Panc1 (cell line): ENCODE results near the gene FAM98C. TPM values are rescaled to one million over a fixed set of nuclear protein-coding genes. Genes with fewer than 3 reads are reported as not detected.

ENCODE experiments used
- ATAC-seq: fragments of 200-7000 bp; cut with Tn5 transposase; 2 replicates; pipeline ENCODE4 v1.9.1; 2020; ENCODE audit warnings: mild to moderate bottlenecking, moderate library complexity
- BruUV-seq: library from RNA; stranded (reverse); fragments of 400-500 nt; replicated peaks from 2 replicates; lab custom pipeline; 2021; lab: Mats Ljungman, UMichigan
- CTCF ChIA-PET: fragments of 300-600 bp; sonication (Branson Sonifier 250); formaldehyde crosslinking; loops from one replicate; lab custom pipeline; 2022; ENCODE audit warnings: antibody characterized with exemption; lab: Charles Lee
- POLR2A ChIA-PET: fragments of 300-600 bp; sonication (Branson Sonifier 250); formaldehyde crosslinking; loops from one replicate; lab custom pipeline; 2022; ENCODE audit warnings: antibody characterized with exemption; lab: Charles Lee
- DNase-seq: peaks from one replicate; pipeline ENCODE4 v3.0.0-alpha.2; 2010; ENCODE audit warnings: low read depth, low spot score
- H3K27ac ChIP-seq: 2 replicates; pipeline ENCODE4 v1.5.1; 2011; ENCODE audit warnings: mild to moderate bottlenecking, low read length, inconsistent platforms
- H3K27me3 ChIP-seq: fragments of 200-500 bp; sonication (Bioruptor generic); 2 replicates; pipeline ENCODE4 v1.6.0; 2014; ENCODE audit warnings: low read length, inconsistent platforms; ENCODE audit not compliant: control insufficient read depth, insufficient read depth
- H3K36me3 ChIP-seq: fragments of 200-500 bp; sonication (Bioruptor generic); 2 replicates; pipeline ENCODE4 v1.5.1; 2014; ENCODE audit warnings: inconsistent platforms, mild to moderate bottlenecking, low read length, moderate library complexity; ENCODE audit not compliant: control insufficient read depth, insufficient read depth
- H3K4me1 ChIP-seq: 2 replicates; pipeline ENCODE4 v1.5.1; 2011; ENCODE audit warnings: inconsistent platforms, mild to moderate bottlenecking, low read length, moderate library complexity; ENCODE audit not compliant: control insufficient read depth, insufficient read depth
- H3K4me3 ChIP-seq, 2 experiments: 2 replicates each; pipeline ENCODE4 v1.5.1; 2011 to 2012; ENCODE audit warnings: low read depth in 2 of 2, low read length in 2 of 2, mild to moderate bottlenecking in 2 of 2, inconsistent platforms in 1 of 2, moderate library complexity in 1 of 2
- H3K9me3 ChIP-seq: fragments of 200-500 bp; sonication (Bioruptor generic); 2 replicates; pipeline ENCODE4 v1.5.1; 2014; ENCODE audit warnings: low read depth, mild to moderate bottlenecking, inconsistent platforms, low read length, moderate library complexity; ENCODE audit not compliant: control insufficient read depth, insufficient read depth
- CTCF ChIP-seq: fragments of 450-650 bp; IDR thresholded peaks from 2 replicates; pipeline ENCODE4 v1.5.1; 2017; ENCODE audit warnings: mild to moderate bottlenecking
- POLR2AphosphoS5 ChIP-seq: IDR thresholded peaks from 2 replicates; pipeline ENCODE4 v1.6.1; 2012; ENCODE audit warnings: mild to moderate bottlenecking, low read depth, low read length, moderate library complexity
- SIN3A ChIP-seq: IDR thresholded peaks from 2 replicates; pipeline ENCODE4 v1.6.1; 2012; ENCODE audit warnings: low read depth, mild to moderate bottlenecking, low read length, moderate library complexity, borderline replicate concordance; ENCODE audit not compliant: insufficient read depth
- TCF7L2 ChIP-seq: IDR thresholded peaks from 2 replicates; pipeline ENCODE4 v1.6.1; 2011; ENCODE audit warnings: mild to moderate bottlenecking, low read depth, low read length, inconsistent platforms
- in situ Hi-C: cut with HindIII; loops from 2 replicates; pipeline ENCODE4 v1.10.0; 2016; ENCODE audit warnings: low sequenced_read_pairs, low pct_unique_long_range_greater_than_20kb
- intact Hi-C: fragments of 100-400 bp; cut with micrococcal nuclease; formaldehyde crosslinking; loops from one replicate; pipeline ENCODE4 v1.10.0; 2022; ENCODE audit not compliant: unreplicated experiment
- total RNA-seq: library from RNA; stranded (reverse); gene quantifications from one replicate; pipeline ENCODE4 v1.2.1, GENCODE V29; 2021; ENCODE audit not compliant: unreplicated experiment
- TF ChIP-seq, protein P1 (sequence below), 2 experiments: IDR thresholded peaks; 2 replicates each; pipeline ENCODE4 v1.6.1; 2011 to 2012; ENCODE audit warnings: low read depth in 2 of 2, control low read depth in 1 of 2, low read length in 1 of 2, mild to moderate bottlenecking in 1 of 2, moderate library complexity in 1 of 2; ENCODE audit not compliant: insufficient read depth in 1 of 2

FAM98C gene
- total RNA-seq, 1 experiment from 2014 or later = 24.7 TPM

- ChIA-PET POLR2A (interaction anchor here (0.5 to 0.8 kb wide), 2 partner anchors 12 to 144 kb away, joined by 6 to 10 read pairs; partner anchors contain the start of gene GGN), CTCF (interaction anchor here (0.7 kb wide), 1 partner anchor 12 kb away, joined by 3 read pairs; the partner anchor contains the start of gene GGN)
- intact Hi-C loops = no loop called here
- DNase-seq = no peak
- TF ChIP-seq CTCF = no peak
- TF ChIP-seq SIN3A = no peak
- TF ChIP-seq POLR2AphosphoS5 = no peak
- TF ChIP-seq, protein P1, sequence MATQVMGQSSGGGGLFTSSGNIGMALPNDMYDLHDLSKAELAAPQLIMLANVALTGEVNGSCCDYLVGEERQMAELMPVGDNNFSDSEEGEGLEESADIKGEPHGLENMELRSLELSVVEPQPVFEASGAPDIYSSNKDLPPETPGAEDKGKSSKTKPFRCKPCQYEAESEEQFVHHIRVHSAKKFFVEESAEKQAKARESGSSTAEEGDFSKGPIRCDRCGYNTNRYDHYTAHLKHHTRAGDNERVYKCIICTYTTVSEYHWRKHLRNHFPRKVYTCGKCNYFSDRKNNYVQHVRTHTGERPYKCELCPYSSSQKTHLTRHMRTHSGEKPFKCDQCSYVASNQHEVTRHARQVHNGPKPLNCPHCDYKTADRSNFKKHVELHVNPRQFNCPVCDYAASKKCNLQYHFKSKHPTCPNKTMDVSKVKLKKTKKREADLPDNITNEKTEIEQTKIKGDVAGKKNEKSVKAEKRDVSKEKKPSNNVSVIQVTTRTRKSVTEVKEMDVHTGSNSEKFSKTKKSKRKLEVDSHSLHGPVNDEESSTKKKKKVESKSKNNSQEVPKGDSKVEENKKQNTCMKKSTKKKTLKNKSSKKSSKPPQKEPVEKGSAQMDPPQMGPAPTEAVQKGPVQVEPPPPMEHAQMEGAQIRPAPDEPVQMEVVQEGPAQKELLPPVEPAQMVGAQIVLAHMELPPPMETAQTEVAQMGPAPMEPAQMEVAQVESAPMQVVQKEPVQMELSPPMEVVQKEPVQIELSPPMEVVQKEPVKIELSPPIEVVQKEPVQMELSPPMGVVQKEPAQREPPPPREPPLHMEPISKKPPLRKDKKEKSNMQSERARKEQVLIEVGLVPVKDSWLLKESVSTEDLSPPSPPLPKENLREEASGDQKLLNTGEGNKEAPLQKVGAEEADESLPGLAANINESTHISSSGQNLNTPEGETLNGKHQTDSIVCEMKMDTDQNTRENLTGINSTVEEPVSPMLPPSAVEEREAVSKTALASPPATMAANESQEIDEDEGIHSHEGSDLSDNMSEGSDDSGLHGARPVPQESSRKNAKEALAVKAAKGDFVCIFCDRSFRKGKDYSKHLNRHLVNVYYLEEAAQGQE (IDR thresholded peaks at IDR 0.05; ENCODE audit: insufficient read depth in 1 of 2, low read depth in 2 of 2, low read length in 1 of 2) = no peak
- no peak for TF ChIP-seq TCF7L2
- Histone ChIP-seq H3K4me3 (peak overlapping the region; percentile 85 to 87), H3K27me3 (no peaks in the 10 kb centered on the region), H3K9me3 (no peaks in the 10 kb centered on the region), H3K36me3 (peaks cover 9% of the 10 kb centered on the region; the same call in 1 of the 2 replicates), H3K27ac (peak overlapping the region; percentile 91), H3K4me1 (peaks cover 10% of the 10 kb centered on the region)
- BruUV-seq = no TSS peak
- in situ Hi-C loops = no loop called here
- ATAC-seq = no peak
Observed at GRCh38 chr19:38375748-38376147, 27.1 kb upstream of the FAM98C start.

GRCh38 chr19:38376576-38376975 is 26.3 kb upstream of the FAM98C start:
- no peak overlapping the region for H3K27ac ChIP-seq
- POLR2A ChIA-PET = interaction anchor here (0.8 to 1.1 kb wide), 2 partner anchors 11 to 18 kb away, joined by 3 to 6 read pairs; partner anchors contain the start of gene GGN
- no peak for ATAC-seq
- H3K4me1 ChIP-seq = peaks cover 10% of the 10 kb centered on the region
- no peak overlapping the region for H3K4me3 ChIP-seq
- H3K27me3 ChIP-seq = no peaks in the 10 kb centered on the region
- CTCF ChIA-PET = interaction anchor here (0.7 kb wide), 1 partner anchor 11 kb away, joined by 3 read pairs; the partner anchor contains the start of gene GGN
- no peak for TF ChIP-seq TCF7L2
- no peak for TF ChIP-seq CTCF
- TF ChIP-seq POLR2AphosphoS5 = no peak
- no TSS peak for BruUV-seq
- in situ Hi-C loops (no loop called here), intact Hi-C loops (no loop called here)
- peaks cover 14% of the 10 kb centered on the region; the same call in 1 of the 2 replicates for H3K36me3 ChIP-seq
- no peak for DNase-seq
- no peaks in the 10 kb centered on the region for H3K9me3 ChIP-seq
